HG03066 (cell line): Measurements from ENCODE around the gene COL8A2.
"Not testable (repeated sequence)": the region's sequence is repeated elsewhere in the genome, so short reads cannot be mapped to it uniquely, and the experiment has no call there.

Source experiments
- ATAC-seq: cut with Tn5 transposase; IDR thresholded peaks from one replicate; pipeline ENCODE4 v1.9.1; 2021; ENCODE audit warnings: low read depth; ENCODE audit not compliant: unreplicated experiment

Gene COL8A2

GRCh38 chr1:36125129-36125991, at the start of gene COL8A2:
Gene COL8A2, minus strand, starts transcription at chr1:36125222. Its CDS starts 24,980 bp downstream, at chr1:36100242.
- no peak for ATAC-seq

GRCh38 chr1:36174713-36175112, 49.7 kb upstream of the COL8A2 start:
- ATAC-seq: no peak

- ATAC-seq: no peak
Measured at GRCh38 chr1:36172983-36173382, 48.0 kb upstream of the COL8A2 start.

GRCh38 chr1:36172017-36172747, 47.2 kb upstream of the COL8A2 start:
- no peak for ATAC-seq

- no peak for ATAC-seq
Measured at GRCh38 chr1:36170643-36171412, 45.8 kb upstream of the COL8A2 start.

GRCh38 chr1:36168514-36168913, 43.5 kb upstream of the COL8A2 start:
- ATAC-seq: no peak

GRCh38 chr1:36166938-36167905, 42.2 kb upstream of the COL8A2 start:
- no peak for ATAC-seq

- no peak for ATAC-seq
Measured at GRCh38 chr1:36166136-36166535, 41.1 kb upstream of the COL8A2 start.

GRCh38 chr1:36165145-36165544, 40.1 kb upstream of the COL8A2 start:
- ATAC-seq: no peak

GRCh38 chr1:36164361-36164760, 39.3 kb upstream of the COL8A2 start:
- ATAC-seq: no peak

- no peak for ATAC-seq
Measured at GRCh38 chr1:36163426-36163825, 38.4 kb upstream of the COL8A2 start.

- no peak for ATAC-seq
Measured at GRCh38 chr1:36162680-36163239, 37.7 kb upstream of the COL8A2 start.

- no peak for ATAC-seq
Measured at GRCh38 chr1:36161641-36162531, 36.9 kb upstream of the COL8A2 start.

- no peak for ATAC-seq
Measured at GRCh38 chr1:36160949-36161485, 36.0 kb upstream of the COL8A2 start.

GRCh38 chr1:36160388-36160948, 35.4 kb upstream of the COL8A2 start:
- ATAC-seq: no peak

GRCh38 chr1:36159614-36160387, 34.8 kb upstream of the COL8A2 start:
- no peak for ATAC-seq

GRCh38 chr1:36158827-36159252, 33.8 kb upstream of the COL8A2 start:
- not testable (repeated sequence) for ATAC-seq
